HG02840 (cell line): ENCODE data around the gene ANAPC16.
"Not testable (repeated sequence)": the region's sequence is repeated elsewhere in the genome, so short reads cannot be mapped to it uniquely, and the experiment has no call there.

Experiments used
- ATAC-seq: cut with Tn5 transposase; IDR thresholded peaks from one replicate; pipeline ENCODE4 v1.9.1; 2021; ENCODE audit warnings: mild to moderate bottlenecking, moderate library complexity, moderate number of reproducible peaks; ENCODE audit not compliant: unreplicated experiment, low FRiP score

The ANAPC16 gene

GRCh38 chr10:72260976-72261783, 45.4 kb downstream of the ANAPC16 start:
- peak; percentile 40 for ATAC-seq

- no peak for ATAC-seq
Observed at GRCh38 chr10:72261784-72262404, 46.1 kb downstream of the ANAPC16 start.

GRCh38 chr10:72263613-72264241, 47.9 kb downstream of the ANAPC16 start:
- ATAC-seq = no peak

- ATAC-seq = no peak
Observed at GRCh38 chr10:72264536-72264935, 48.7 kb downstream of the ANAPC16 start.

GRCh38 chr10:72265508-72265907, 49.7 kb downstream of the ANAPC16 start:
- no peak for ATAC-seq

GRCh38 chr10:72265990-72266865, 50.4 kb downstream of the ANAPC16 start:
- no peak for ATAC-seq

- ATAC-seq = no peak
Observed at GRCh38 chr10:72267381-72267780, 51.6 kb downstream of the ANAPC16 start.

- no peak for ATAC-seq
Observed at GRCh38 chr10:72267819-72268399, 52.1 kb downstream of the ANAPC16 start.

- ATAC-seq = not testable (repeated sequence)
Observed at GRCh38 chr10:72268475-72269200, 52.8 kb downstream of the ANAPC16 start.

GRCh38 chr10:72270607-72271281, 54.9 kb downstream of the ANAPC16 start:
- no peak for ATAC-seq

- peak; percentile 23 for ATAC-seq
Observed at GRCh38 chr10:72272689-72273409, 57.0 kb downstream of the ANAPC16 start.

GRCh38 chr10:72273410-72274212, 57.8 kb downstream of the ANAPC16 start, which contains the start of gene DDIT4:
TSS of gene DDIT4 (plus strand) at chr10:72273924. CDS start at chr10:72274217, 293 bp downstream.
- peak; percentile 83 for ATAC-seq

GRCh38 chr10:72274213-72274729, 58.5 kb downstream of the ANAPC16 start:
- ATAC-seq = no peak

- no peak for ATAC-seq
Observed at GRCh38 chr10:72274730-72275350, 59.0 kb downstream of the ANAPC16 start.

- ATAC-seq = no peak
Observed at GRCh38 chr10:72275351-72276012, 59.7 kb downstream of the ANAPC16 start.

- no peak for ATAC-seq
Observed at GRCh38 chr10:72276013-72276387, 60.2 kb downstream of the ANAPC16 start.
